ENCODE data around the gene BRICD5. TPM values are rescaled to one million over a fixed set of nuclear protein-coding genes. Genes with fewer than 3 reads are reported as not detected.
A peak's percentile ranks its signal among the peaks of the same experiment; 100 is the strongest.

The BRICD5 gene
- total RNA-seq, 3 donors from 2014 or later = 8.4 to 12.3 (median 12.1) TPM

DNA sequence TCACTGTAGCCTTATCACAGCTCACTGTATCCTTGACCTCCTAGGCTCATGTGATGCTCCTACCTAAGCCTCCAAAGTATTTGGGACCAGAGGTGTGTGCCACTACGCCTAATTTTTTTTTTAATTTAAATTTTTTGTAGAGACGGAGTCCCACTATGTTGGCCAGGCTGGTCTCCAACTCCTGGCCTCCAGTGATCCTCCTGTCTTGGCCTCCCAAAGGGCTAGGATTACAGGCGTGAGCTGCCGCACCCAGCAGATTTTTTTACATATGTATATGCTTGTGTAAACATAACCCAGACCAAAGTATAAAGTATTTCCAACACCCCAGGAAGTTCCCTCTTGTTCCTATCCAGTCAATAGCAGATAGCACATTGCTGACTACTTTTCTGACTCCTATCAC is 5.7 kb upstream of the BRICD5 start:
- TF ChIP-seq, protein P1, sequence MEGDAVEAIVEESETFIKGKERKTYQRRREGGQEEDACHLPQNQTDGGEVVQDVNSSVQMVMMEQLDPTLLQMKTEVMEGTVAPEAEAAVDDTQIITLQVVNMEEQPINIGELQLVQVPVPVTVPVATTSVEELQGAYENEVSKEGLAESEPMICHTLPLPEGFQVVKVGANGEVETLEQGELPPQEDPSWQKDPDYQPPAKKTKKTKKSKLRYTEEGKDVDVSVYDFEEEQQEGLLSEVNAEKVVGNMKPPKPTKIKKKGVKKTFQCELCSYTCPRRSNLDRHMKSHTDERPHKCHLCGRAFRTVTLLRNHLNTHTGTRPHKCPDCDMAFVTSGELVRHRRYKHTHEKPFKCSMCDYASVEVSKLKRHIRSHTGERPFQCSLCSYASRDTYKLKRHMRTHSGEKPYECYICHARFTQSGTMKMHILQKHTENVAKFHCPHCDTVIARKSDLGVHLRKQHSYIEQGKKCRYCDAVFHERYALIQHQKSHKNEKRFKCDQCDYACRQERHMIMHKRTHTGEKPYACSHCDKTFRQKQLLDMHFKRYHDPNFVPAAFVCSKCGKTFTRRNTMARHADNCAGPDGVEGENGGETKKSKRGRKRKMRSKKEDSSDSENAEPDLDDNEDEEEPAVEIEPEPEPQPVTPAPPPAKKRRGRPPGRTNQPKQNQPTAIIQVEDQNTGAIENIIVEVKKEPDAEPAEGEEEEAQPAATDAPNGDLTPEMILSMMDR (IDR thresholded peaks at IDR 0.05) = no peak
- no peaks in the 10 kb centered on the region for H3K9me3 ChIP-seq
- DNase-seq (no peak), ATAC-seq (no peak)
- no peak overlapping the region for H3K4me3 ChIP-seq
- intact Hi-C loops (cut with DNase I, micrococcal nuclease) = no loop called here
- peaks cover 19% of the 10 kb centered on the region for H3K4me1 ChIP-seq (ENCODE audit: low read depth)
- no peaks in the 10 kb centered on the region for H3K36me3 ChIP-seq (ENCODE audit: low read depth)

DNA sequence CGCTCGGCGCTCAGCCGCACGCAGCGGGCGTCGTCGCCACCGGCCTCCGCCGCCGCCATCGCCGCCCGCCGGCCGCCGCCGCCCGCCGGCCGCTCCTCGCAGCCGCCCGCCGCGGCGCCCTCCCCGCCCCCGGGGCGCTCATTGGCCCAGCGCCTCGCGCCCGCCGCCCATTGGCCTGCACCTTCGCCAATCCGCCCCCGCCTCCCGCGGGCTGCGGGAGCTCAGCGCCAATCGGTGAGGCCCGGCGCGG is 4.0 kb upstream of the BRICD5 start, which contains the start of gene PGP:
Gene PGP, minus strand, starts transcription at position 122 of the 250 bp plus-strand sequence. Its CDS starts 63 bp downstream, at position 59.
- Histone ChIP-seq H3K4me1 (ENCODE audit: low read depth) (peaks cover 19% of the 10 kb centered on the region), H3K36me3 (ENCODE audit: low read depth) (no peaks in the 10 kb centered on the region), H3K9me3 (no peaks in the 10 kb centered on the region), H3K4me3 (peak within 1 kb of the TSS; percentile 54)
- DNase-seq = no peak
- TF ChIP-seq, protein P1 (IDR thresholded peaks at IDR 0.05) = no peak
- intact Hi-C loops (cut with DNase I, micrococcal nuclease) = no loop called here
- ATAC-seq = peak; percentile 91

DNA sequence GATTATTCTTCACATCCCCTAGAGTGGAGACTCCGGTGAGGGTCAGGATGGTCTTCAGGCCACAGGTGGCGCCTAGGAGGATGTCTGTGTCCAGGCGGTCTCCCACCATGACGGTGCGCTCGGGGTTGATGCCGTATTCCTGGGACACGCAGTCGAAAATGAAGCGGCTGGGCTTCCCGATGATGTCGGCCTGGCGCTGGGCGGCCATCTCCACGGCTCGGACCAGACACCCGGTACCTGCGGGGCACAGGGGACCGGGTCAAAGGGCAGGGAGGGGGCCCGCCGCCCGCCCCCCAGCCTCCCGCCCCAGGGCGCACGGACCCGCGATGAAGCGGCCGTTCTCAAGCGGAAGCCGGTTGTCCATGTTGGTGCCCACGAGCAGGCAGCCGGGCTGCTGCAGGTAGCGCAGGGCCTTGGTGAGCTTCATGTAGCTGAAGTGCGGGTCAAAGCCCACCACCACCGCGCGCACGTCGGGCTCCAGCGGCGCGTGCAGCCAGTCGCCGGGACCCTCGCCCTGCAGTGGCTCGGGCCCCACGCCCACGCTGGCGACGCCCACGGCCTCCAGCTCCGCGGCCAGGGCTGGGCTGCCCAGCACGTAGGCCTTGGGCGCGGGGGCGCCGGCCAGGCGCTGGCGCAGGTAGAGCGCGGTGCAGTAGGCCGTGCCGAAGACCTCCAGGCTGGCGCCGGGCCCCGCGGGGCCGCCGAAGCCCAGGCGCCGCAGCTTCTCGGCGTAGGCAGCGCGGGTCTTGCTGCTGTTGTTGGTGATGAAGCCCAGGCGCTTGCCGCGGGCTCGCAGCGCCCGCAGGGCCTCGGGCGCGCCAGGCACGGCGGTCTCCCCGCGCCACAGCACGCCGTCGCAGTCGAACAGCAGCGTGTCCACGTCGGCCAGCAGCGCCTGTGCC is 3.4 kb upstream of the BRICD5 start:
- TF ChIP-seq, protein P1 (IDR thresholded peaks at IDR 0.05) = no peak
- intact Hi-C loops (cut with DNase I, micrococcal nuclease) = no loop called here
- Histone ChIP-seq H3K36me3 (ENCODE audit: low read depth) (no peaks in the 10 kb centered on the region), H3K9me3 (no peaks in the 10 kb centered on the region), H3K4me1 (ENCODE audit: low read depth) (peaks cover 19% of the 10 kb centered on the region), H3K4me3 (peak overlapping the region; percentile 54)
- ATAC-seq (no peak), DNase-seq (peak in 1 of 3 donors; percentile 63)

DNA sequence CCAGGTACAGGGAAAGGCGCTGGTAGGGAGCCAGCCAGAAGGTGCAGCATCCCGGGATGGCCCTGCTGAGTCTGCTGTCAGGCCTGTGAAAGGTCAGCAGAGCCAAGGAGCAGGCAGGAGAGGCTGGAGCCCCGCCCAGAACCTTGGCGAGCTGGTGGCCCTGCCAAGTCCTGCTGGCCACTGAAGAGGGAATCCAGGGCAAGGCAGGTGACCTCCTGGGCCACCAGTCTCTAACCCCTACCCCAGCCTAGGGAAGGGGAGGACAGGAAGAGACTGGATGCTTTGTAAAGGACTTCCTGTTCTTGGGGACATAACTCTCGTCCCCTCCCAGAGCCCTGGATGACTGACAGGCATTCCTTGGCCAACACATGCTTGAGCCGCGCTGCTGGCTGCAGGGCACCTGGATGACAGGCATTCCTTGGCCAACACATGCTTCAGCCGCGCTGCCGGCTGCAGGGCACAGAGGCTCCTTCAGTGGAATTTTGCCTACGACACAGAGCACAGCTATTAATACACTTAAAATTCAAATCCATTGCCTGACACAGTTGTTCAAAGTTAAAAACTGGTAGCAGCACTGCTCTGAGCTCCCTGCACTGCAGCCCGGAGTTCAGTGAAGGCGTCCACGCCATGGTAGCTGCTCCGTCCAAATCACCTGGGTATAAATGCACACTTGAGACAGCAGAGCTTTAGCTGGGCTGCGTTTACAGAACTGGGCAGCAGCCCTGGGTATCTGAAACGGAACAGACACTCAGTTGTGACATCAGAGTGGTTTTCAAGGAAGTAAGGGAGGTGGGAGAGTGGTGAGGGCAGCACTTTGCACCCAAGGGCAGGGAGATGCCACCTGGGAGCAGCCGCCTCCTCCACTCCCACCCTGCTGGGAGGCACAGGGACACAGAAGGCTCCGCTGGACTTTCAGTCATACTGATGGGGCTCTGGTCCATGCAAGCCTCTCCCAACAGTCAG is 2.0 kb upstream of the BRICD5 start:
- TF ChIP-seq, protein P1 (IDR thresholded peaks at IDR 0.05) = no peak
- Histone ChIP-seq H3K36me3 (ENCODE audit: low read depth) (no peaks in the 10 kb centered on the region), H3K4me3 (no peak overlapping the region), H3K4me1 (ENCODE audit: low read depth) (peaks cover 19% of the 10 kb centered on the region), H3K9me3 (no peaks in the 10 kb centered on the region)
- DNase-seq (peak in 1 of 3 donors; percentile 58), ATAC-seq (peak; percentile 1)
- intact Hi-C loops (cut with DNase I, micrococcal nuclease) = no loop called here

DNA sequence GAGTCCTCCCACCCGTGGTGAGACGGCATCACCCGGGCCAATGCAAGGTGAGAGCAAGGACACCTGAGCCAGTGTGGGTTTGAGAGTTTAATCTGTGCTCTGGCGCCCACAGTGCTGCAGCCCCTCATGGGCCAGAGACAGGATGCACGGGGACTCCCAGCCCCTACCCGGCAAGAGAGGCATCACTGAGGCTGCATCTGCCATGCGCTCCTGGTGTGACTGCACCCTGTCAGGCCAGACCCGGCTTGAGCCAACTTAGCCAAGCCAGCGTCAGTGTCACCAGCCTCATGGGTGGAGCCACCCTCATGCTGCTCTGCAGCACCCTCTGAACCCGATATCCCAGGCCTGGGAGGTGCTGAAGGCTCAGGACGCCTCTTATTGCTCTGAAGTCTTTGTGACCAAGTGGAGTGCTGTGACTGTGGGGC is 1.3 kb upstream of the BRICD5 start:
- Histone ChIP-seq H3K9me3 (no peaks in the 10 kb centered on the region), H3K36me3 (ENCODE audit: low read depth) (no peaks in the 10 kb centered on the region), H3K4me1 (ENCODE audit: low read depth) (peaks cover 19% of the 10 kb centered on the region), H3K4me3 (no peak overlapping the region)
- intact Hi-C loops (cut with DNase I, micrococcal nuclease) = no loop called here
- TF ChIP-seq, protein P1 (IDR thresholded peaks at IDR 0.05) = no peak
- DNase-seq (no peak), ATAC-seq (no peak)

Data from mucosa of descending colon (tissue), 3 donors.